Measurements from ENCODE around the gene ACTG2.
"Not testable (repeated sequence)": the region's sequence is repeated elsewhere in the genome, so short reads cannot be mapped to it uniquely, and the experiment has no call there.

Gene ACTG2

DNA sequence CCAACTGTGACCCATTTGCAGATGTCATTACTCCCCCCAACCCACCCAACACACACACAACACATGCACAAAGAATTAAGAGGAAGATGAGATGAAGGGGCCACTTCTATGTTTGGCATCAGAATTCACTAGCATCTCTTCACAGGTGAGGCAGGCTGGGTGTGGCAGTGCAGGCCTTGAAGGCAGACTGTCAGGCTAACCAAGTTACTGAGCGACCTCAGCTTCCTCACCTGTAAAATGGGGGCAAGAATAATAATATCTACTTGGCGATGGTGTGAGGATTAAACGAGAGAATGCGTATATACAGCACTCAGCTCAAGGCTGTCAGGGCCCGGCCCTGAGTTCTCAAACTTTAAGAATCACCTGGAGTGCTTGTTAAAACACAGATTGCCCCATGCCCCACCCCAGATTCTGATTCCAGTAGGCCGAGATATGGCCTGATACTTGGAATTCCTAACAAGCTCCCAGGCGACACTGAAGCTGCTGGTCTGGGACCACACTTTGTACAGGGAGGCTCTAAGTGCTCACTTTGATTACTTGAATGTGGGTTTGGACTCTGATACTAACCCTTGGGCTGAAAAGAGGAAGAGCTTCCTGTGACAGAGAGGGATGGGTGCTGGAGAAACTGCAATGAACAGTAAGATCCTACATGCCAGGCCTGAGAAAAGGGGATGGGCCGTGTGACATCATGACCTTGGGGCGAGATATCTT is 1.1 kb downstream of the ACTG2 start:
- no peak for DNase-seq

DNA sequence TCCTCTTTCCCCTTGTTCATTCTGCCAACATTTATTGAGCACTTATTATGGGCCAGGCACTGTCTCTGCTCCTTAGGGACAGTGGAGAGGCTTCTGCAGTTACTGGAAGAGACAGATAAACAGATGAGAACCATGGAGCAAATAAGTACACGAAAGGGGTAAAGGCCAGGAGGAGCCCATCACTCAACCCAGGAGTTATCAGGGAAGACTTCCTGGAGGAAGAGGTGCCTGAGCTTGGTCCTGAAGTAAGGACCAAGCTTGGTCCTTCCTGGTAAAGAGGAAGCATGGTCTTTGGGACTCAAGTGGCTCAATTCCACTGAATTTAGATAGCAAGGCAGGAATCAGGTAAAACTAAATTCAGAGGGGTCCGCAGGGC is 1.7 kb downstream of the ACTG2 start:
- no peak for DNase-seq

DNA sequence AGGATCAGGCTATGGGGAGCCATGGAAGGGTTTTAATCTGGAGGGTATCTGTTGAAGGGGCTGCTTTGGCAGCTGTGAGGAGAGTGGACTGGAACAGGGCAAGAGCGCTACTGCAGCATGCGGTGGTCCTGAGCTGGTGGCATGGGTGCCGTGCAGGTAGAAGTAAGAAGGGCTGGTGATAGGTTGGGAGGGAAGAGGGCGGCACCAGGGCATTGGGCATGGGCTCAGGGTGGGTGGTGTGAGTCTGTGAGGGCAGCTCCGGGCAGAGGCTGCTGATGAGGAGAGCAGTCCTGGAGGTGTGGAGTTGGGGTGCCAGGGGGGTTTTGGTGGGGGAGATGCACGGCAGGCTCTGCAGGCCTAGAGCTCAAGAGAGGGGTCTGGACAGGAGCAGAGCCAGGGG is 2.1 kb downstream of the ACTG2 start:
- DNase-seq = no peak

DNA sequence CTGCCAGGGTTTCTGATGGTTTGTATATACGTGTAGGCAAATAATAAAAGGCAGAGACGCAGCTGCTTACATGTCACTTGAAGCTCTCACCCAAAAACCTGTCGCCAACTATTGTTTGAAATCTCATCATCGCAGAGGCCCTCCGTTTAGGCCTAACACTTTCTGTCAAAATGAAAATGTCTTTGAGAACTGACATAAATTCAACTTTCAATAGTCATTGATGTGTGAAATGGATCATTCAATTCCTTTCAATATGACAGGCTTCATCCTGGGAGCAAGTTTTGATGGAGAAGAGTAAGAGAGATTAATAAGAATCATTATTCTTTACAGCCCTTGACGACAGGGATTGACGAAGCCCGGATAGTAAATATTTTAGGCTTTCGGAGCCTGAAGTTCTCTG is 2.7 kb downstream of the ACTG2 start:
- DNase-seq = no peak

DNA sequence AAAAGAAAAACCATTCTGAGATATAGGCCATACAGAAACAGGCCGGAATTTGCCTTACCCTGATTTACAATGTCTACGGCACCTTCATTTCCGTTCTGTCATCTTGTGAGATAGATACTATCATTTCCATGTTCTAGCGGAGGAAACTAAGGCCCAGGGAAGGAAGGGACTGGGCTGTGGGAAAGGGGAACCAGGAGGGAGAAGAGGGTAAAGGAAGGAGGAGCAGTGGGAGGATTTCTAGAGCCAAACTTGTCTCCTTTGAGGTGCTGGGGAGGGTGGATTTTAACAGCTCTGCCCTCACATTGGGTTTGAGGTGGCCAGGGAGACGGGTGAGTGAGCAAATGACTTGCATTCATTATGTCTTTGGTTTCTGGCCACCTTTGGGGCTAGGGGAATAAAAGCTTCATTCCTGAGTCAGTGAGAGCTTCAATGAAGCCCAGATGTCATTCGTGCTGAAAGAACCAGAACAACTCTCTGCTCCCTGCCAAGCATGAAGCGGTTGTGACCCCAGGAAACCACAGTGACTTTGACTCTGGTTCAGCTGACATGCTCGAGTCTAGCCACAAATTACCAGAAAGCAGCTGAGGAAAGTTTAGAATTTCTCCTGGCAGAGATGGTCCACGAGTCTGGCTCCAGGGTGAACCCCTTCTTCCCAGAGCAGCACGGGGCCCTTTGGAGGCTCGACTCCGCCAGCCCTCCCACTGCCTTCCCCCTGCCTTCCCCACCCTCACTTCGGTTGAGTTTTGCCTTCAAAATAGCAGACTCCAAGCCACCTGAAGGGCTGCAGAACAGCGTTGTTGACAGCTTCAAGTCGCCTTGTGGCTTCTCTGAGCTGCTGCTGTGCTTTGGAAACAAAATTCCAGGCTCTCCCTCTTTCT is 3.8 kb downstream of the ACTG2 start:
- no peak for DNase-seq

DNA sequence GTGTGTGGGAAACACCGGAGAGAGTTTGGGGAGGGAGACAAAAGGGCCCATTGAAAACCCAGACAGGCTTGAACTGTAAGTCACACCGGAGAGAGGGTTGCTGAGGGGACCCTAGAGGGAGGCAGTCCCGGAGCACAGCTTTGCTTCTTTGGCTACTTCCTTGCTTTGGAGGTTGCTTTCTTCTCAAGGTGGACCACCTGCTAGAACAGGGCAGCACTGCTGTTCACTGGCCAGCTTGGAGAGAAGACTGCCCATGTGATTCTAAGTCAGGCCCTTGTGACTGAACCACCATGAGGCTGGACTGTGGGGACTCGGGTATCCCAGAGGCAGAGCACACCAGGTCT is 4.4 kb downstream of the ACTG2 start:
- DNase-seq = no peak

DNA sequence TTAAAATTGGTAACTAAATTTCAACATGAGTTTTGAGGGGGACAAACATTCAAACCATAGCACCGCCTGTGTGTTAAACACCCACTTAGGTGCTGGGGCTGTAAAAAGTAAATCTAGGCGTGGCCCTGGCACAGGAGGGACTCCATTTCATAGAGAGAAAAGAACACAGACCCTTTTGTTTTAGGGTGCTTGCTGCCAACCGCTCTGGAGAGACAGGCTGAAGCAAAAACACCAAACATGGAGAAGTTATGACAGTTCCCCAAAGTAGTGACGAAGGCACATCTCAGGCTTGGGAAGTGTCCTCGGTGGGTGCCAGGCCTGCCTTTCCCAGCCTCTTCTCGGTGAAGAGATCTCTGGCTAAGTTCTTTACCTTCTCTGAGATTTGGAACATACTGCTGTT is 5.1 kb downstream of the ACTG2 start:
- DNase-seq = no peak

DNA sequence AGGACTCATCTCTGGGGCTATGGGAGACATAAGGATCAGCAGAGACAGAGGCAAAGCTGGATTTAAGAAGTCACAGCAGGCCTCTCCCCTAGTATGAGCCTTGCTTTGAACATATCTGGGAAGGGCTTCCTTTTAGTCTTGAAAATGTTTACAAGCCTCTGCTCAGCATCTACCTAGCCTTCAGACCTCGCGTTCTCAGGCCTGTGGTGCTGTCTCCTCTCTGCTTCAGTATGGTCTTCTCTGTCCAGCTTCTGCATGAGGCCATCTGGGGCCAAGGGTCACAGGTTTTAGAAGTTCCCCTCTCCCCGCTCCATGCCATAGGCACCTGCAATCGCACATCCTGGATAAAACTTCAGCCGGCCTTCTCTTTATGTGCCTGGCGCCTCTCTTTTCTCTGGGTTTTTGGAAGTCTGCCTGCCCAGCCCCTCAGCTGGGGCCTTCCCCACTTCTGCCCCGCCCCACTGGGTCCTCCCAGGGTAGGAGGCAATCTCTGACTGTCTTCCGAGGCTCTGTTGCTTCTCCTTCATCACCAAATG is 7.1 kb downstream of the ACTG2 start:
- no peak for DNase-seq

DNA sequence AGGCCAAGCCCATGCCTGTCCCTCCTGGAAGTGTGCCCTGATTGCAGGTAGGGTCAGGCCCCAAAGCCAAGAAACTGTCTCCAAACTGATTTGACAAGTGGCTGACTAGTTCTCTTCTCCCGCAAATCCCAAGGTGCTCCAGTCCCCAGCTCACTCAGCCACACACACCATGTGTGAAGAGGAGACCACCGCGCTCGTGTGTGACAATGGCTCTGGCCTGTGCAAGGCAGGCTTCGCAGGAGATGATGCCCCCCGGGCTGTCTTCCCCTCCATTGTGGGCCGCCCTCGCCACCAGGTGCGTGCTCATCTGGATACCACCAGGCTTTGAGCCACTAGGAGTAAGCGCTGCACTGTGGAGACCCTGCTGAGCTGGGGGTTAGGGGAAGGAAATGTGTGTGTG is 8.3 kb downstream of the ACTG2 start:
- DNase-seq = no peak

DNA sequence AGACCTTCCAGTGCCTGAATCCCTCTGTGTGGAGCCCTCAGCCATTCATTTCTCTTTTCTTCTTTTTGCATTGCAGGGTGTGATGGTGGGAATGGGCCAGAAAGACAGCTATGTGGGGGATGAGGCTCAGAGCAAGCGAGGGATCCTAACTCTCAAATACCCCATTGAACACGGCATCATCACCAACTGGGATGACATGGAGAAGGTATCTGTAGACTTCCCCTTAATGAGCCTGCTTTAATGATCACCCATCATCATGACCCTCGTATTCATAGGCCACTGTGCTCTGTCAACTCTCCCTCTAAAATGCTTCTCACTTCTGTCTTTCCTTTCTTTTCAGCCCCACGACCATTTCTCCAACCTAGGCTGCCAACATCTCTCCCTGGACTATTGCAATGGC is 9.5 kb downstream of the ACTG2 start:
- no peak for DNase-seq

DNA sequence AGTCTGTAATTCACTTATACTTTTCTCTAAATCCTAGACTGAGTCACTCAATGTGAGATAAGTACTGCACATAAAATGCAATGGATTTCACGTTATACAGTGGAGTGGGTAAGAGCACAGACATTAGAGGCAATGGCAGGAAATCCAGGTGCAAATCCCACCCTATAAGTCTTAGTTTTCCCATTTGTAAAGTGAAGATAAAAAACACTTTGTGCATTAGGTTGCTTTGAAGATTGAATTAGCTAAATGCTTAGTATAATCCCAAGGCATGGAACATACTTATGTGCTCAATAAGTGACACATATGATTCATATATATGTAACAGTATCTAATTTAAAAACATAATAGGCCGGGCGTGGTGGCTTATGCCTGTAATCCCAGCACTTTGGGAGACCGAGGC is 10.5 kb downstream of the ACTG2 start:
- no peak for DNase-seq

DNA sequence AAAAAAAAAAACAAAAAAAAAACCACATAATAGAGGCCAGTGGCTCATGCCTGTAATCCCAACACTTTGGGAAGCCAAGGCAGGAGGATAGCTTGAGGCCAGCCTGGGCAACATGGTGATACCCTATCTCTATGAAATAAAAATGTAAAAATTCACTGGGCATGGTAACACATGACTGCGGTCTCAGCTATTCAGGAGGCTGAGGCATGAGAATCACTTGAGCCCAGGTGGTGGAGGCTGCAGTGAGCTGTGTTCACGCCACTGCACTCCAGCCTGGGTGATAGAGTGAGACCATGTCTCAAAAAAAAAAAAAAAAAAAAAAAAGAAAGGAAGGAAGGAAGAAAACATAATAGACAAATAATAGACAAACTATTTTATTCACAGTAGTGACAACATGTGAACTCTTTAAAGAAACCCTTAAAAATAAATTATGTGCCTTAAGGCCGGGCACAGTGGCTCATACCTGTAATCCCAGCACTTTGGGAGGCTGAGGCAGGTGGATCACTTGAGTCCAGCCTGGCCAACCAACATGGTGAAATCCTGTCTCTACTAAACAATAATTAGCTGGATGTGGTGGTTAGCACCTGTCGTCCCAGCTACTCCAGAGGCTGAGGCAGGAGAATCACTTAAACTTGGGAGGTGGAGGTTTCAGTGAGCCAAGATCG is 11.3 kb downstream of the ACTG2 start:
- not testable (repeated sequence) for DNase-seq

DNA sequence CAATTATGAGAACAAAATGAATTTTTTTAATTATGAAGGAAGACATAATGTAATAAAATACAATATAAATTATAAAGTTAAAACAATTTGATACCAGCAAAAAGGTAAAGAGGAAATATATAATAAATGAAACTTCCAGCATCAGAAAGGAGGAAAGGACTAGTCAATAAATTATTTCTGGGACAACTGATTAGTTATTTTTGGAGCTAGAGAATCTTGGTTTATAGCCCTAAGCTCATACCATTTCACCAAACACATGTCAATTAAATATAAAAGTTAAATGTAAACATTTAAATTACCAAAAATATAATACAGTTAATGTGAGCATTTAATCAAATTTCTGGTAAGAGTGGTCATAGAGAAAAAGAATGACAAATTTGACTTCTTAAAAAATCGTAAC is 12.1 kb downstream of the ACTG2 start:
- DNase-seq = no peak

DNA sequence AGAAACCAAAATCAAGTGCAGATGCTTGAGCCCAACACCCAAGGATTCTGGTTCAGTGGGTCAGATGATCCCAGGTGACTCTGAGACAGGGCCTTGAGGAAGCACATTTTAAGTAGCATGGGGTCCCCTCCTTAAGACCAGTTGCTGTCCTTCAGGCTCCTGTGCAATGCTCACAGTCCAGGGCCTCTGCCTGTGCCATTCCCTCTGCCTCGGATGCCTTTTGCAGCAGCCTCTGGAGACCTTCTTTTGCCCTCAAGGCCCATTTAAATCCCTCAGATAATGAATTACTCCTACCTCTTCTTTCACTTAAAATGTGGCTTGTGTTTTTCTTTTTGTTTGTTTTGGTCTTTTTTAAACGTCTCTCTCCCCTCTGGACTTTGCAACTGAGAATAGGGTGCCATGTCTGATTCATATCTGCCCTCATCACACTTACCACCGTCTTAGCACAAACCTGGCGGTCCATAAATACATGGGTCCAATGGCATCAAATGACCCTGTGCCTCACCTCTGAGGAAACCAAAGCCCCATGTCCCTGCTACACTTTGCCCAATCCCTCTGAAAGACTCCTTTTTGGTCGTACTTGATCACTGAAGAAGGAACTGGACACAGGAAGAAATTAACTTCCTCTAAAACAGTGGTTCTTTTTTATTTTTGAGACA is 14.2 kb downstream of the ACTG2 start:
- DNase-seq = no peak

DNA sequence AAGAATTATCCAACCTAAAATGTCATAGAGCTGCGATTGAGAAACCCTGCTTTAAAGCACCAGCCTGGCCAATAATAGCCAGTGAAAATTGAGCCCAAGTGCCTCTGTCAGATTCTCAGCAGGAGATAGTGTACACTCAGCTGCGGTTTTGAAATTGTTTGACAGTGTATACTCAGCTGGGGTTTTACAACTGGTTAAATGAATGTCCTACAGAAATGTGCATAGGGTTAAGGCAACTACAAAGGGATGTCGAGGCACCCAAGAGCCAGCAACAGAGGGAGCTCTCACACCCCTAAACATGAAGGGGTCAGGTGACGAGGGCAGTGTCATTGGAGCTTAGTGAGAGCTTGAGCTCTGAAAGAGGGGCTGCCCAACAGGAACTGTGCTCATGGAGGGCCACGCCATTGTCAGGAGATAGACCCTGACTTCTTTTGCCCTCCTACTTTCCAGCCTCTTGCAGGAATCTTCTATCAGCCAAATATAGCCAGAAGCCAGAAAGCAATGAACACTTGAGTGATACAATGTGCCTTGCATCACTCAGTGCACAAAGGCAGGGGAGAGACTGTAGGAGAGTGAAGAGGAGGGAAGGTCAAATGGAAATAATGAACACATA is 15.1 kb downstream of the ACTG2 start:
- DNase-seq = peak; percentile 81 to 97

DNA sequence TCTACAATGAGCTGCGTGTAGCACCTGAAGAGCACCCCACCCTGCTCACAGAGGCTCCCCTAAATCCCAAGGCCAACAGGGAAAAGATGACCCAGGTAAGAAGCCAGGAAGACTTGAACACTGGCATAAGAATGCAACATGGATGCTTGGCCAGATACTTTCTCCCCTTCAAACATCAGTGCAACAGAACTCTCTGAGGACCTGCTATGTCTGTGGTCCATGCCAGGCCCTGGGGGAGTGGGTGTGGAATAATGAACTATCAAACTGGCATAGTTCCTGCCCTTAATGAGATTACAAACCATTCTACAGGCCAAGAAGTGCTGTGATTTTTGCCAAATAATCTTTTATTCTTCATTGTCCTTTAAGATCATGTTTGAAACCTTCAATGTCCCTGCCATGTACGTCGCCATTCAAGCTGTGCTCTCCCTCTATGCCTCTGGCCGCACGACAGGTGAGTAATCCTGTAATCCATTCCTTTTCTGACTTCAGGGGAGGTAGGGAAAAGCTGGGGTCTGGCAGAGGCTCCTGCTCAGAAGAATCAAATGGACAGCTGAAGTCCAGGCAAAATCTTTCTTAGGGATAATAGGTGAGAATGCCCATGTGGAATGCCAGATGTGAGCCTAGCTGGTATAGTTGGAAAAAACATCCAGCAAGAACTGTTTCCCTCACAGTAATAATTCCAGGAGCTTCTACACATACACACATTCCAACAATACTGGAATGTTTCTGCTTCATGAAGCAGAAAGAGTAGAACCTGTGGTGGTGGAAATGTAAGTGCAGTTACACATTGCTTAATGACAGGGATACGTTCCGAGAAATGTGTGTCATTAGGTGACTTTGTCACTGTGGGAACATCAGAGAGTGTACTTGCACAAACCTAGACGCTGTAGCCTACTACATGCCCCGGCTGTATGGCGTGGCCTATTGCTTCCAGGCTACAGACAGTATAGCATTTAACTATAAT is 16.2 kb downstream of the ACTG2 start:
- DNase-seq = no peak

DNA sequence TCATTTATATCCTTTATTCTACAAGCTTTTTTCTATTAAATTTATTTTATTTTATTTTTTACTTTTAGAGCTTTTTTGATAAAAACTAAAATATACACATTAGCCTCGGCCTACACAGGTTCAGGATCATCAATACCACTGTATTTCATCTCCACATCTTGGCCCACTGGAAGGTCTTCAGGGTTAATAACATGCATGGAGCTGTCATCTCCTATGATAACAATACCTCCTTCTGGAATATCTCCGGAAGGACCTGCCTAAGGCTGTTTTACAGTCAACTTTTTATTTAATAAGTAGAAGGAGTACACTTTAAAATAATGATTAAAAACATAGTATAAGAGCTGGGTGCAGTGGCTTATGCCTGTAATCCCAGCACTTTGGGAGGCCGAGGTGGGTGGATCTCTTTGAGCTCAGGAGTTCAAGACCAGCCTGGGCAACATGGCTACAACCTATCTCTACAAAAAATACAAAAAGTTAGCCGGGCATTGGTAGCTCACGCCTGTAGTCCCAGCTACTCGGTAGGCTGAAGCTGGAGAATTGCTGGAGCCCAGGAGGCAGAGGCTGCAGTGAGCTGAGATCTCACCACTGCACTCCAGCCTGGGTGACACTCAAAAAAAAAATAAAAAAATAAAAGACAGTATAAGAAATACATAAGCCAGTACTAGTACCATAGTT is 18.2 kb downstream of the ACTG2 start:
- no peak for DNase-seq

DNA sequence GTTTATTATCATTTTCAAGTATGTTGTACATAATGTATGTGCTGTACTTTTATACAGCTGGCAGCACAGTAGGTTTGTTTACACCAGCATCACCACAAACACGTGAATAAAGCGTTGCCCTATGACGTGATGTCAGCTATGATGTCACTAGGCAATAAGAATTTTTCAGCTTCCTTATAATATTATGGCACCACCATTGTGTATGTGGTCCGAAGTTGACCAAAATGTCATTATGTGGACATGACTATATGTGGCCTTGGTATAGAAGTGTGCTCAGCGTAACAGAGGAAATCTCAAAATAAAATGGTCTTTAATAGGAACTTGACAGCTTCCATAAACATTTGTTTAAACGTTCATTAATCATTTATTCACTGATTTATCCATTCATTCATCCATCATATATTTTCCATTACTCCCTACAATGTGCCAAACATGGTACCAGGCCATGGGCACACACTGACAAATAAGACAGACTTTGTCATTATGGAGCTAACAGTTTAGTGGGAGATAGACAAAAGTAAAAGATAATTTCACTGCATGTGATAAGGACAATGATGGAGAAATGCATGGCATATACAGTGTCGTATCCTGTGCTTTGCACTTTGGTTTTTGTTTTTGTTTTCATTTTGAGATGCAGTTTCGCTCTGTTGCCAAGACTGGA is 18.9 kb downstream of the ACTG2 start:
- no peak for DNase-seq

DNA sequence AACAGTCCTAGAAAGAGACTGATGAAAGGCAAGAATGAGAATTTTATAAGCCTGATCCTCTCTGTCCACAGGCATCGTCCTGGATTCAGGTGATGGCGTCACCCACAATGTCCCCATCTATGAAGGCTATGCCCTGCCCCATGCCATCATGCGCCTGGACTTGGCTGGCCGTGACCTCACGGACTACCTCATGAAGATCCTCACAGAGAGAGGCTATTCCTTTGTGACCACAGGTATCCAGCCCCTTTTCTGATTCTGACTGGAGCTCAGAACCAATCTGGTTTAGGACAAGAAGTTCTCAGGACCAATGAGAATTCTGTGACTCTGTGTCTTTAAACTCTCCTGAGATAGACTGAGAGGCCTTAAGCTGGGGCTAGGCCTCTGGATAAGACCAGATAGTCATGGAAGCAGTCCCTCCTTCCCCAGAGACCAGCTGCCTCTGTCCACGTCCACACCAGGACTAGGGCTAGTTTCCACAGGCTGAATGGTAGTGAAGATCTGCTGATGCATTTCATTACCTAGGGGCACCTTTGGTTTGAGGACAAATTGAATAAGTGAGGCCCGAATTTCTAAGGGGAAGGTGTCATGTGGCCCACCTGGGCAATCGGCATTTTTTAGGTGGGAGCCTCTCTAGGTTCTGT is 20.7 kb downstream of the ACTG2 start:
- no peak for DNase-seq

DNA sequence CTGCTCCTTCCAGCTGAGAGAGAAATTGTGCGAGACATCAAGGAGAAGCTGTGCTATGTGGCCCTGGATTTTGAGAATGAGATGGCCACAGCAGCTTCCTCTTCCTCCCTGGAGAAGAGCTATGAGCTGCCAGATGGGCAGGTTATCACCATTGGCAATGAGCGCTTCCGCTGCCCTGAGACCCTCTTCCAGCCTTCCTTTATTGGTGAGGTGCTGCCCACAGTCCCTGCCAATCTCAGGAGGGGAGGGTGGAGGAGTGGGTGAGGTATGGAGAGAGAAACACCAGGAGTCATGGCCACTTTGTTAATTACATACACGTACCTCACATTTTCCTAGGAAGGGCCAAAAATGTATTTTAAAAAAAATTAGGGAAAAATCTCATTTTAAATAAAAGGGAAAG is 21.9 kb downstream of the ACTG2 start:
- no peak for DNase-seq
